Measurements from ENCODE around the gene NPEPL1. TPM values are rescaled to one million over a fixed set of nuclear protein-coding genes. Genes with fewer than 3 reads are reported as not detected.
"Not testable (repeated sequence)": the region's sequence is repeated elsewhere in the genome, so short reads cannot be mapped to it uniquely, and the experiment has no call there.

Gene NPEPL1
- polyA plus RNA-seq, 4 donors, result 37.8 to 47.8 (median 41.9) TPM

DNA sequence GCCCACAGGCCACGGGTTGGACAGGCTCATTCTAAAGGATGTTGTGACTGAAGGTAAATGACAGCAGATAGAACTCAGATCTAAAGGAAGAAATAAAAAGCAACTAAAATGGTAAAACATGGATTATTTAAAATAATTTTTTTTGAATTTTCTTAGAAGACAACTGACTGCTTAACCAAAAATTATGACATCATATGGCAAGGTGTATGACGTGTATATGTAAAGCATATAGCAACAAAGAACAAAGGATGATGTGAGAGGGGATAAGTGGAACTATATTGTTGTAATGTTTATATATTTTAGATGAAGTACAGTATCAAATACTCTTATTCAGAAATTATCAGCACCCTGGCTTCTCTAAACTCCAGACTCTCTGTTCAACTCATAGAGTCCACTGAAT lies 38.6 kb downstream of the NPEPL1 start:
- no peak for DNase-seq (ENCODE audit: low read depth in 4 of 4, low spot score in 3 of 4)

GRCh38 chr20:58737198-58737597 lies 44.6 kb downstream of the NPEPL1 start:
- no peak for DNase-seq (ENCODE audit: low read depth in 4 of 4, low spot score in 3 of 4)

DNA sequence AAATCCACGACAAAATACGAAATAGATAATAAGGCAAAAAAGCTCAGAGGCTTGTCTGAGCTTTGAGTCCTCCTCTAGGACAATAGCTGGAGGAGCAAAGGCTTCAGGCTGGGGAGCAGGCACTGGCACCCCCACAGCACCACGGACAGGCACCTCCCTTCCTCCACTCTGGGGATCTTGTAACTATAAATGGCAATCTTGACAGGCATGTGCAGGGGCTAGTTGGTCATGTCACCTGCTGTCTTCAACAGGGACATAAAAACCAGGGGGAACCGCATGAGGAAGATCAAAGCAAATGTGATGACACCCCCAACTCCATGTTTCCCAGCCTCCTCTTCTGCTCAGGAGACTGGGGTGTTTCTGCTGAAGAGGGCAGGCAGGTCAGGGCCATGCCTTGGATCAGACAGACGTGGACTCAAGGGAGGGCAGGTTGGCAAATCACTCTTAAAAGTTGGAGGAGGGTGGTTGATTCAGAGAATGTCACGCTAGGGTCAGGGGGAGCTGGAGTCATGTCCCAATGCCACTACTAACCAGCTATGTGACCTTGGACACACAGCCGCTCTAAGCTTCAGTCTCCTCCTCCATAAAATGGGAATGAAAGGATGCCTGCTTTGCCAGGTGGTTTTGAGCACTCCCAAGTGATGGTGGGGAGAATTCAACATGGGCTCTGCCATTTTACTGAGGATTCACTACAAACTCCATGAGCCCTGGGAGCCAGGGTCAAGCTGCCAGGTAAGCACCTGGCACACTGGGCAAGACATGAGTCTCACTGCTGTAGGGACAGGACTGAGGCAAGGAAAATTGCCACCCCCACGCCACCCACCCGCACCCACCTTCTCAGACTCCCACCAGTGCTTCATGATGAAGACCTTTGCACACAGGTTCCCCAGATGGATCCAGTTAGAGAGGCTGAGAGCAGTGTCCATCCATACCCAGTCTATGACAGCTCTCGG lies 48.0 kb downstream of the NPEPL1 start:
- DNase-seq (ENCODE audit: low read depth in 4 of 4, low spot score in 3 of 4), result no peak

GRCh38 chr20:58741384-58741783 lies 48.8 kb downstream of the NPEPL1 start:
- no peak for DNase-seq (ENCODE audit: low read depth in 4 of 4, low spot score in 3 of 4)

DNA sequence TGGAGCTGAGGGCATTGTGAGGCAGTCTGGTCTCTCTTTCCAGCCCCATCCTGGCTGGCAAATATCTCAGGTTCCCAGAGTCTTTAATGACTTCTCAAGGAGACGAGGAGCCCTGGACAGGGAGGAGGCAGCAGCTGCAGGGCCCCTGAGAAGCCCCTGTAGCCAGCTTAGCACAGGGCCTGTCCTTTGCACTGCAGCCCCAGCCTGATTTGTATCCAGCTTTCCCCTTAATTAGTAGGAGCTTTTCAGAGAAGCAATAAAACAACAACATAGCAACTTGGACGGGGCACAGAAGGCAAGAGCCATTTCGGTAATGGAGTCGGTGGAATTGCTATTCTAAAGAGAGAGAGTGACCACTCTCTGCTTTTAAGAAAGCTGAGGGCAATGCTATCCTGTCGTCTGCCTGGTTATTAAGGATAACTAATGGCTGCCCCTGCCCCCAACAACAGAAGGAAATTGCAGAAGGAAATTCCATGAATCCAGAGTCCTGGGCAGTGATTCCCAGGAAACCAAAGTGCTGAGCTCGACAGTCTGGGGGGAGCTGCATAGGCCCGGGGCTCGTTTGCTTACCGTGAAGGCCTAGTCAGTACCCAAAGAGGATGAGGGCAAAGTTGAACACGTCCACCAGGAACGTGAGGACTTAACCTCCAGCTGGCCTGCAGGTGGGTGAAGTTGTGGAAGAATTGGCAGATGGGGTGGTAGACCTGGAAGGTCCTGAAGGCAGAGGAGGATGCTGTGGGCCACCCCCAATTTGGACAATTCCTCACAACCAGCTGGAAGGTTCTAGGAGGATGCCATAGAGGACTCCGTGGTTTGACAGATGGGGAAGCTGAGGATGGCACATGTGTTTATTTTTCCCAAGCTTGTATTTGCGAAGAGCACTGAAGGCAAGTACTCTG lies 50.3 kb downstream of the NPEPL1 start:
- DNase-seq (ENCODE audit: low read depth in 4 of 4, low spot score in 3 of 4), result no peak

DNA sequence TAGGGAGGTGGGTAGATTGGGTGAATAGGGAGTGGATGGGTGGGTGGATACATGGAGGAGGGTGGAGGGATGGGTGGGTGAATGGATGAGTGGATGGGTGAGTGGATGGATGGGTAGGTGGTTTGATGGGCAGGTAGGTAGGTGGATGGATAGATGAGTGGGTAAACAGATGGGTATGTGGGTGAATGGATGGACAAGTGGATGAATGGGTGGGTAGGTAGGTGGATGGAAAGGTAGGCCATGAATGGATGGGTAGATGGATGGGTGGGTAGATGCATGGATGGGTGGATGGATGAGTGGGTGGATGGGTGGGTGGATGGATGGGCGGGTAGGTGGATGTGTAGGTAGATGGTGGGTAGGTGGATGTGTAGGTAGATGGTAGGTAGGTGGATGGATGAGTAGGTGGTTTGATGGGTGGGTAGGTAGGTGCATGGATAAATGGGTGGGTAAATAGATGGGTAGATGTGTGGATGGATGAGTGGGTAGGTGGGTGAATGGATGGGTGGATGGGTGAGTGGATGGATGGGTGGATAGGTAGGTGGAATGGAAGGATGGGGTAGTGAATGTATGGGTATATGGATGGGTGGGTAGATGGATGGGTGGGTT lies 51.4 kb downstream of the NPEPL1 start:
- DNase-seq (ENCODE audit: low read depth in 4 of 4, low spot score in 3 of 4), result no peak

DNA sequence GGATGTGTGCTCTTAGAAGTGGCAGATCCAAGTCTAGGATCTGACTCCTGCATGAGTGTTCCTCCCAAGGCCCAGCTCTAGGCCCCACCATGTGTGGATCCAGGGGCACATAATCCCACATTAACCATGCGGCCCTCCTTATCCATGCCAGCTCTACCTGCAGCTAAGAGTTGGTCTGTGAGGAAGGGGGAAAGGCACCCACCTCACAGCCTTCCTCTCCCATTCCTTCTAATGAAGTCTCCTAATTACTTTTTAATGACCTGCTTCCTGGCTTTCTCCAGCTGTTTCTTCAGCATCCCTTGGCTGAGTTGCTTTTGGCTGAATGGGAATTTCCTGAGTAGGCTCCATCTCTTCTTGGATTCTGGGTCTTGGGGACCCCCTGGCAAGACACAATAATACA lies 52.2 kb downstream of the NPEPL1 start:
- no peak for DNase-seq (ENCODE audit: low read depth in 4 of 4, low spot score in 3 of 4)

- no peak for DNase-seq (ENCODE audit: low read depth in 4 of 4, low spot score in 3 of 4)
Measured at GRCh38 chr20:58745391-58745790, 52.8 kb downstream of the NPEPL1 start.

- no peak for DNase-seq (ENCODE audit: low read depth in 4 of 4, low spot score in 3 of 4)
Measured at GRCh38 chr20:58746620-58747019, 54.0 kb downstream of the NPEPL1 start.

DNA sequence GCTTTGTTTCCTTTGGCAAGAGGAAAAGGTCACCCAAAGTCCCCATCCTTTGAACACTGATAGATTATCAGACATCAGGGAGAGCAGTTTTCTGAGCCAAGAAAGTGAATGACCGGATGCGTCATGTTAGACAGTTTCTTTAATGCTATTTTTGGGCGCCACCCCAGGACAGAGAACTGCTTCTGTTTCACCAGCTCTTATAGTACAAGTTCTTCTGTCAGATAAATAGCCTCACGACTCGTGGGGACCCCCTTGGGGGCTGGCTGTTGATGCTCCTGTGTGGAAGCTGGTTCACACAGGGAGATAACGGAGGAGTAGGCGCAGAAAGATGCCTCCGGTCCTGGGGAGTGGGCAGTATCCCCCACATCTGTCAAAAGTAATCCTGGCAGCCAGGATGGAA lies 54.6 kb downstream of the NPEPL1 start:
- no peak for DNase-seq (ENCODE audit: low read depth in 4 of 4, low spot score in 3 of 4)

DNA sequence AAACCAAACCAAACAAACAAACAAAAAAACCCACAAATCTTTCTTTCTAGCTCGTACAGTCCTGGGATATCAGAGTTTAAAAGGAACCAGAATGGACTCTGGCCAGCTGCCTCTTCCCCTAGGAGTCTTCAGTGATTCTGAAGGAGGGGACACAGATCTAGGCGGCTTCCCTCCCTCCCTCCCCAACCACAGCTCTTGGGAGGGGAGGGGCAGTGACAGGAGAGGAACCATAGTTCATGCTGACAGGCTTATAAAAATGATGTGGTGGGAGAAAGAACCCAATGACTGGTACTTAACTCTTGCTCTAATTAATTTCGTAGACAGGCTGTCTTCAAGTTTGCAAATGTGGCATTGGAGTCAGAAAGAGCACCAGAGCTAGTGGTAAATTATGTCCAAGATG lies 56.0 kb downstream of the NPEPL1 start:
- no peak for DNase-seq (ENCODE audit: low read depth in 4 of 4, low spot score in 3 of 4)

DNA sequence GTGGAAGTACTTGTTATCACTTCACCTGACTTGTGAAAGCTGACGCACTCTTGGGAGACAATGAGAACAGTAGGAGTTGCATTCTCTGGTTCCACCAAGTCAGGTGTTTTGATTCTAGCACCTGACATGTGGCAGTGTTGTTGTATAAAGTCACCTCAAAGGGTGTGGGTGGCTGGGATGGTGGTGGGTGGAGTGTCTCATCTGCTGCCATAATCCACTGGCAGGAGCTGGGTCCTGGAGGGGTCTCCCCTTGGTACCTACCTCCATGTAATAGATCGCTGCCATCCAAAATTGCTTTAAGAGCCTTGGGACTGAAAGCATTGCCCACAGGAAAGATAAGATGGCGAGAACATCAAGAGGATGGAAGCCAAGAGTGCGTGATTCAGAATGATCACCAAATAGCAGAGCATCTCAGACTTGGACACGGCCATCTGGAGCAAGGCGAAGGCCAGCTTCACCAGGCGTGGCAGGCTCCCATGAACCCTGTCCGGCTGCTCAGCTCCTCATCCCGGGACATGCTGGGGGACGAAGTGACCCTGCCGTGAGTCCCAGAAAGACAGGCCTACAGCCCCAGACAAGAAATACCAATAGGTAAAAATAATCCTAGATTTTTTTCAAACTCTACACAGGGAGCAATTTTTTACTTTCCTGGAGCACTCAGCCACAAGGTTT lies 56.6 kb downstream of the NPEPL1 start:
- no peak for DNase-seq (ENCODE audit: low read depth in 4 of 4, low spot score in 3 of 4)

DNA sequence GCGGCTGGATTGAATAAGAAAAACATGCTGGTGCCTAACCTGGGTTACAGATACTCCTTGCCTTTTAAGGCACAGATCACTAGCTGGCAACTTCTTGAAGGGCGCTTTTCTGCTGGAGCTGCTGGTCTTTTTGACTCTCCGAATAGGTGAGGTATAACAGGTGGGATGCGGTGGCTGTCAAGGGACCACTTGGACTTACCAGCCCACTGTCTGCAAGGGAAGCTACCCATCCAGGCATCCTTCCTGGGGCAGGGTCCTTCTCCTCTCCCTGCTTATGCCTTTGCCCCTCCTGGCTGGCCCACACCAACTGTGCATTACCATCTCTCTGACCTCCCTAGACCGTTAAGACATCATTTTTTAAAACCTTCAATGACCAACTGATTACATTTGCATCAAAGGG lies 57.4 kb downstream of the NPEPL1 start:
- DNase-seq (ENCODE audit: low read depth in 4 of 4, low spot score in 3 of 4), result no peak

DNA sequence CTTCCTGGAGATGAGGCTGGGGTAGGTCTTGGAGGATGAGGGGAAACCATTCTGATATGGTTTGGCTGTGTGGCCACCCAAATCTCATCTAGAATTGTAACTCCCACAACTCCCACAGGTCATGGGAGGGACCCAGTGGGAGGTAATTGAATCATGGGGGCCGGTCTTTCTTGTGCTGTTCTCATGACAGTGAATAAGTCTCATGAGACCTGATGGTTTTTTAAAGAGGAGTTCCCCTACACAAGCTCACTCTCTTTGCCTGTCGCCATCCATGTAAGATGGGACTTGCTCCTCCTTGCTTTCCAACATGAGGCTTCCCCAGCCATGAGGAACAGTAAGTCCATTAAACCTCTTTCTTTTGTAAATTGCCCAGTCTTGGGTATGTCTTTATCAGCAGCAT lies 58.1 kb downstream of the NPEPL1 start:
- not testable (repeated sequence) for DNase-seq (ENCODE audit: low read depth in 4 of 4, low spot score in 3 of 4)

GRCh38 chr20:58751979-58752378 lies 59.4 kb downstream of the NPEPL1 start:
- DNase-seq (ENCODE audit: low read depth in 4 of 4, low spot score in 3 of 4), result no peak

DNA sequence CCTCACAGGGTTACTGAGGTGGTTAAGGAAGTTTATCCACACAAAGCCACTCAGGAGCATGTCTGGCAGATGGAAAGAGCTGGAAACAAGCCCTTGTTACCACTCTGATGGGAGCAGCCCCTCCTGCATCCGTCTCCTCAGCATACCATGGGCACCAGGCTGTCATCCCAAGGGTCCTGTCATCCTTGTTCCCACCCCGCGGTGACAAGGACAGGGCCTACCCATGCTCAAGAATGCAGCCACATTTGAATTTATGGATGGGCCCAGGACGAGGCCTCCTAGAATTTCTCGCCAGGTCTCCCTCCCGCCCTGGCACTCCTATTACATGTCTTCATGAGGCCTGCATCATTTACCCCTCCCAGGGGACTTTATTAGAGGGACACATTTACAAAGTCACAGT lies 60.0 kb downstream of the NPEPL1 start:
- DNase-seq (ENCODE audit: low read depth in 4 of 4, low spot score in 3 of 4), result no peak

DNA sequence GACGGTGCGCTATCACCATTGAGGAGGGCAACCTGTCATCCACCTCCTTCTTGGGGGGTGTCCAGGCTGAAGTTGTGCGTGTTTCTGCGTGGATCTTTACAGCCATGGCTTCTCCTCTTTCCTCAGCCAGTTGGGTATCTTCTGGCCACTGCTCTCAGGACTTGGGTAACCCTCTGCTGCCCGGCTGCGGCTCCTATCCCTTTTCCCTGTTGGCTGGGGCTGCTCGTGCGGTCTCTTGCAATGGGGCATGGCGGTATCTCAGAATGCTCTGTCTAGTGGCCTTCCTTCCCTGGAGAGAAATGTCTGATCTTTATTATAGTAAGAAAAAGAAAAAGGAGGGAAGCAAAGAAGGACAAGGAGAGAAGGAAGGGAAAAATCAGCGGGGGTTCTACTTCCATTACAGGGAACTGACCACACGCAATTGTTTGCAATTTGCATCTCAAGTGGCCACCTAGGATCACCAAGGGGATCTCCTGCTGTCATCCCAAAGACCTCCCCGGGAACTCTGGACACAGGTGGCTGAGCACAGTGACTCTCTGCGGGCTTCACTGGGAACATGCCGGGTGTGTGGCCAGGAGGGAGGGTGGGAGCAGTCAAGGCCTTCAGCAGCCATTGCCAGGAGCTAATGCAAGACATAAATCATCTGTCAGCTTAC lies 60.8 kb downstream of the NPEPL1 start:
- no peak for DNase-seq (ENCODE audit: low read depth in 4 of 4, low spot score in 3 of 4)

- no peak for DNase-seq (ENCODE audit: low read depth in 4 of 4, low spot score in 3 of 4)
Measured at GRCh38 chr20:58753922-58754551, 61.4 kb downstream of the NPEPL1 start.

DNA sequence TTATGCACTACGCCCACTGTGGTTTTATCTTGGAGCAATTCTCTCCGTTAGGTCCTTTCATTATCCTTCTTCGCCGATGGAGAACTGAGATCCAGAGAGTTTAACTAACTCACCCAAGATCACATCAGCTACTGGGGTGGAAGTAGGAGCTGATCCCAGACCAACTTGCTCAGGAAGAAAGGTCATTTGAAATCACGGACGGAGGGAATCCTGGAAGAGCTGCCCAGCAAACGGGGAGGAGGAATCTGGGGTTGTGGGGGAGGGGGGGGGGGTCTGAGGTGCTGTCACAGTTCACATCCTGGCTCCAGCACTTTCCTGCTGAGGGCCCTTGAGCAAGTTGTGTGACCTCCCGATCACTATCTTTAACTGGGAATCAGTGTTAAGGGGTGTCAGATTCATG lies 62.0 kb downstream of the NPEPL1 start:
- DNase-seq (ENCODE audit: low read depth in 4 of 4, low spot score in 3 of 4), result no peak
